HG03108 (cell line): ENCODE results near the gene CACNA1C.

Experiments
- ATAC-seq: cut with Tn5 transposase; IDR thresholded peaks from one replicate; pipeline ENCODE4 v1.9.1; 2021; ENCODE audit warnings: moderate library complexity; ENCODE audit not compliant: unreplicated experiment

Gene CACNA1C

DNA sequence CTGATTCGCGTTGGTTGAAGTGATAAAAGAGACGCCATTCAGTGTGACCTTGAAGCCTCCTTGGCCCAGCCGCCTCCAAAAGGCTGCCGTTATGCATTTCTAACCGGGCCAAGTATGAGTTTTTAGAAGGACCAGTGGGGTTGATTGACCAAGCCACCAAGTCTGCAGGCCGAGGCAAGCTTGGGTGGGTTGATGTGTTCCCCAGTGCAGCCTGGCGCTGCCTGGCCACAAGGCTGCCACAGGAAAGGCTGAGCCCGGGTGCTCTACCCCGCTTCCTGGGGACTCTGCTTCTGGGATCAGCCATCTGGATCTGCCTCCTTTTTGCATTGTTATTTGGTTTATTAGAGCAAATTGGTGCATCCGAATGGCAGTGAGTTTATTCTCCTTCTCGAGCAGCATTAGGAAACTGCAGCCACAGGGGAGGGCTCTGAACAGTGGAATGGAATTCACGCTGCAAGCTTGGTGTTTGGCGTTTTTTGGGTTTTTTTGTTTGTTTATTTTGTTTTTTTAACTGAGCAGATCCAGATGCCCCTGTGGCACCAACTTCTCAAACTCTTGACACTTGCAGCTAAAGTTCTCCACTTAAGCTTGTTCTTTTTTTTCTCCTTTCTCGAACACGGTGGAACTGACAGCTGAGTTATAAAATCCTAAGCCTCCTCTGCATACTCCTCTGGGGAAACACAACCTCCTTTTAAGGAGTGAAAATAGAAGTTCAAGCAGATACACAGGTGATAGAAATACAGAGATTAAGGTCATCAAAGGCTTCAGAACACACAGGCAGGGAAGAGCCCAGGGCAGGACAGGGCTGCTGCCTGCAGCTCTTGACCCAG, 596.6 kb downstream of the CACNA1C start:
- no peak for ATAC-seq

DNA sequence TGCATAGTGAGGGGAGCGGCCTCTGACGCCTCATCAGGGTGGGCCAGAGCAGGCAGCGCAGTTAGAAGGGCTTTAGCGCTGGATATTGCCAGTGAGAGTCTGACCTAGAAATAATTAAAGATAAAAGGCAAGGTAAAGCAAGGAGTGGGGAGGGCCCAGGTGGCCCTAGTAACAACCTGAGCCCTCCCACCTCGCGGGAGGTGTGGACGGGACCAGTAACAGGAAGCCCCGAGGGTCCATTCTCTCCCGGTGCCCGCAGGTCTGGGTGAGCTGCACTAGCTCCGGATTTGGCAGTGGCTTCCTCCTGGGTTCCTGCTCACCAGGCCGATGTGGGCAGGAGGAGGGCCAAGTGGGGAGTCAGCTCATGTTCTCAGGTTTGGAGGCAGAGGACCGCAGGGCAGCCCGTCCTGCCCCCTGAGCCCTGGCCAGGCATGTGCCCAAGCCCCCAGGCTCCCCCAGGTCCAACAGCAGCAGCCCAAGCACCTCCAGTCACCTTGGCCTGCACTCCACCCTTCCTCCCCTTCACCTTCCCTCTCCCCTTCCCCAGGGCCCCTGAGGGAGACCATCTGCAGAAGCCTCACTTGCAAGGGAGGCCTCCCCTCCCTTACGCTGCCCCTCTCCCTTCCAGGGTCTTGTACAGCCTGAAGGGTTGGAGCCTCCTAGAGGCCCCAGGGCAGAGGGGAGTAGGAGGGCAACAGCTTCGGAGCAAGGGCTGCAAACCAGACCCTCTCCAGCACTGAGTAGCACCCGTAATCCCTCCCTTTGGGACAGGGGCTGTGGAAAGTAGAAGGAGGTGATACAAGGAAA, 597.7 kb downstream of the CACNA1C start:
- ATAC-seq: no peak

DNA sequence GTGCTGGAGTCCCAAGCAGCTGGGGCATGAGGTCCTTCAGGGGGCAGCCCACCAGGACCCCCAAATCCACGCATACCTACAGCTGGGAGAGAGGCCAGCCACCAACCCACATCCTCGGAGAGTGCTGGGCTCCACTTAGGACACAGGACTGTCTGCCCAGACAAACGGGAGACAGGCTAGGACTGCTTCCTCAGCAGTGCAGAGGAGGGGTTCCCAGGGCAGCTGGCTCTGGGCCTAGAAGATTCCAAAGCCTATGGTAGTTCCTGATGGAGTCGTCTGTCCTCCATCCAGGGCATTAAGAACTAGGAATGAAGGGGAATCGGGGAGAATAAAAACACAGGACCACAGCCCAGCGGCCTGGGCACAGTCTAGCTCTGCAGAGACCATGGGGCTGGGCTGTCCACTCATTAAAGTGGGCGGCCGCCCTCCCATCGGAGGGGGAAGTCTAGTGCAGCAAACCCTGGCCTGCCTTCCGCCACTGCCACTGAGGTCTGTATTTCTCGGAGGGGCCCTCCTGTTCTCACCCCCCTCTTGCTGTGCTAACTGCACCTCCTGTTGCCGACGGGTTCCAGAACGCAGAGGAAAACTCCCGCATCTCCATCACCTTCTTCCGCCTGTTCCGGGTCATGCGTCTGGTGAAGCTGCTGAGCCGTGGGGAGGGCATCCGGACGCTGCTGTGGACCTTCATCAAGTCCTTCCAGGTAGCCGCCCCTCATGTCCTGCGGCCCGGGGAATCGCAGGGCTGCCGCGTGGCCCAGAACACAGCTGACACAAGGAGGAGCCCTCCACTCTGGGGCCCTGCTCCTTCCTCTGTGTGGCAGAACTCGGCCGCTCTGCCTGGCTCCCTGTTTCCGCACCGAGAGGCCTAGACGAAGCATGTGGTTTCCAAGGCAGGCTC, 598.5 kb downstream of the CACNA1C start:
- no peak for ATAC-seq

DNA sequence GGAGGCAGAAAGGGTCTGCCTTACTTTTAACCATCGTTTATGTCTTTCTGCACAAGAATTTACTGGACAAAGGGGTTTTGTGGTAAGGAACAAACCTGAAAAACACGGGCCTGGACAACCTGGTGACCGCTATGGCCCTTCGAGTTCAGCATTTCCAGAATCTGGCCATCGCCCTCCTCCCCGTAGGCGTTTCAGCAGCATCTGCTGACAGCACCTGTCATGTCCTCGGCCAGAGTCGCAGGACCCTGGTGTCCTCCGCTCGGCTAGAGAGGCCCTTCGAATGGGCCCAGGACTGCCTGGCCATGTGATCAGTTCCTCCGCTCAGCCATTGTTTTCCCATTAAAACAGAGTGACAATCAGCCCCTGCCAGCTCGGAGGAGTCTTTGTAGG, 599.2 kb downstream of the CACNA1C start:
- ATAC-seq: no peak

DNA sequence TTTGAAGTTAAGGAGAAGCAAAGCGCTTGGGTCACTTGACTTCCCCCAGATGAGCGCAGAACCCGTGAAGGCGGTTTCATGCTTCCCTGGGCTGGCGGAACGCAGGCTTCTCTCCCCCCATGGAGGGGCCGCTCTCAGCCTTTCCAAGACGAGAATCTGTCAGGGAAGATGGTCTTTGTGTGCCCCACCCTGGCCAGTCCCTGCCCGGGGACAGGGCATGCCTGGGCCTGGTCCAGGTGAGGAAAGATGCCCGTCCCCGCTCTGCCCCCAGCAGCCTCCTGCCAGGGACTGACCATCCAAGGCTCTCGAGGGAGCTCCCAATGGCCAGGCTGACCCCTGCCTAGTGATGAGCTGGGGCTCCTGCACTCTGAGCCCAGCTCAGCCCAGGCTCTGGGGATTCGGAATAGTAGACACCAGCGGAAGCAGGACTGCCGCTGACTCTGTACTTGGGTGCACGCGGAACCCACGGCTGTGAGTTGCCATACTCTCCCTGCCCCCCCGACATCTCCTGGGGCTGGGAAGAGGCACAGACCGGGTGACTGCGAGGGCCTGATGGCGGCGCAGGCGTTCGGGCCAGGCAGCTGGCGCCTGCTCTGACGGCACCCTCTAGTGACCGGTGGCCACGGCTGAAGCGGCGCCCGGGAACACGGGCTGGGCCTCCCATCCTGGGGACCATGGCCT, 599.8 kb downstream of the CACNA1C start:
- ATAC-seq: no peak

DNA sequence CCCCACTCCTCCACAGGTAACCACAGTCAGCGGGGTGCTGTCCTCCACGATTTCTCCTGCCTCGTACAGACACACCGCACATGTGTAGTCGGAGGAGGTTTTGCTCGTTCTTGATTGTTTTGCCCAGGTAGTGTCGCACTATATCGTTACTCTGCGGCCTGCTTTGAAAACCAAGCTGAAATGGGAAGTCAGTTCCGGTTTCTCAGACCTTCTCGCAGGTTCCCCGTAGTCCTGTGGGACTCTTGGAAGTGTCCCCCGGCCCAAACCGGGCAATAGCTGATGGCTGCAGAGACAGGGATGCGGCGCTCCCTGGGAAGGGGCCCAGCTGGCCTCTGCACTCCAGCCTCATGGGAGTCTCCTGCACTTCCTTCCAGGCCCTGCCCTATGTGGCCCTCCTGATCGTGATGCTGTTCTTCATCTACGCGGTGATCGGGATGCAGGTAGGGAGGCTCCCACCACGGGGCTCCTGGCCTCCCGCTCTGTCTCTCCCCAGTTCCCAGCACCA, 600.7 kb downstream of the CACNA1C start:
- no peak for ATAC-seq

DNA sequence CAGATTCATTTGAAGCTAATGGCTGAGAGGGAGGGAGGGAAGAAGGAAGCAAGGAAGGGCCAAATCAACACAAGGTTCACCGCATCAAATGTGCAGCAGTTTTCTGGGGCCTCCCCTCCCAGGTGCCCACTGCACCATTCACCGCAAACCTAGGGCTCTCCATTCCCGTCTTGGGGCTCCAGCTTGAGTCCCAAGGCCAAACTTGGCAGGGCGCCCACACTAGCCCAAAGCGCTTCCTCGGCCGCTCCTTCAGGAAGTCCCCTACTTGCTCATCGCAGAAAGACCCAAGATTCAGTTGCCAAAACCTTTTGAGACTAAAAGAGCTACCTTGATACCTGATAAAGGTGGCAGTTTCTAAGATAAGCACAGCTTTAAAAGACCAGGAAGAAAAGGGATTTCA, 601.5 kb downstream of the CACNA1C start:
- ATAC-seq: no peak

DNA sequence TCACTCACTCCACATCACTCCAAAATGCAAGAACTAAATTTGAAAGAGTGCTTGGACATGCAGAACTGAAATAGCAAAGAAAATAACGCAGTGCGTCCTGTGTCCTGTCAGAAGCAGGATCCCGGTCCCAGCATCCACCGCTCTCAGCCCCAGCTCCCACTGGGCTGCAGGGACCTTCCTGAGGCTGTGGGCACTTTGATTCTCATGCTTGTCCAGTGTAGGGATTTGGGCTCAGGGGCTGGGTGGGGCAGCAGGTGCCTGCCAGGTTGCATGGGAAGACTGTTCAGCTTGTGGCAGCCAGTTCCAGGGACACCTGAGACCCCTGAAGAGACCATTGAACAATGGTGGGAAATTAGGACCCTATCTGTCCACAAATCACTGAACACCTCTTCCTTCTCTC, 602.0 kb downstream of the CACNA1C start:
- no peak for ATAC-seq

DNA sequence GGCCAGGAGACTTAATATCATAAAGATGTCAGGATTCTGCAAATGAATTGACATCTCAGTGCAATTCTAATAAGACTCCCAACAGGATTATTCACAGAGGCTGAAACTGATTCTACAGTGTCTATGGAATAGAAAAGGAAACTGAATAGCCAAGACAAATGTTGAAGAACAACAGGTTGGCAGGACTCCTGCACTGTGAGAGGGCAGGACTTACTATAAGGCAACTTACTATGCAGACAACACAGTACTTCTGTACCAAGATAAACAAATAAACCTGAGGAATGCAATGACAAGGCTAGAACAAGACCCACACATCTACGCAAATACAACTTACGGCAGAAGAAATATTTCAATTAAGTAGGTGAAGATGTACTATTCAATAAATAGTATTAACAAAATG, 609.7 kb downstream of the CACNA1C start:
- ATAC-seq: no peak

DNA sequence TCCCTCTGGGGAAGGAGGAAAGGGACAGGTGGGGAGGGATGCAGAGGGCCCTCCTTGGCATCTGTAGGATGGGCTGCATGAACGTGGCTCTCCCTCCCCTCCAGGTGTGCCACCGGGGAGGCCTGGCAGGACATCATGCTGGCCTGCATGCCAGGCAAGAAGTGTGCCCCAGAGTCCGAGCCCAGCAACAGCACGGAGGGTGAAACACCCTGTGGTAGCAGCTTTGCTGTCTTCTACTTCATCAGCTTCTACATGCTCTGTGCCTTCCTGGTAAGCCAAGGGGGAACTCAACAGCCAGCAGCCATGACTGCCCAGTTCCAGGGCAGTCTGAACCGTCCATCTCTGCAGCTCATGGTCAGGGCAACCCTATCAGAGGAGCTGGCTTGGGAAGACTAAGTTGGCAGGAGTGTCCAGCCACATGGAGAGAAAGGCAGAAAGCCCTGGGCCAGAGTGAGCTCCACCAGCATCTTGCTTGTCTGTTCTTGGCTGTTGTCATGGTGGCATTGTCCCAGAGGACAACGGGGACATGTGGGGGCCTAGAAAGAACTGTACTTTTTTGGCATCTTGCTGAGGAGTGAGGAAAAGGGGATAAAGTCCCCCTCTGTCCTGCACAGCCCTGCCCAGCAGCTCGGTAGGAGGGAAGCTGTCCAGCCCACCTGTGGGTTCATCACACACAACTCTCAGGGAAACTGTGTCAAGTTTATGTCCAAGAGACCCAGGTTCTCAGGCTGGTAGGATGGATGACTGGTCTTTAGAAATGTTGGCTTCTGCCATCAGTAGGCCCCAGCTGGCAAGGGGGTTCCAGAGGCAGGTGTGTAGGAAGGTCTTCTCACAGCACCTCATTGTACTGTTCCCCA, 612.2 kb downstream of the CACNA1C start:
- ATAC-seq: no peak

DNA sequence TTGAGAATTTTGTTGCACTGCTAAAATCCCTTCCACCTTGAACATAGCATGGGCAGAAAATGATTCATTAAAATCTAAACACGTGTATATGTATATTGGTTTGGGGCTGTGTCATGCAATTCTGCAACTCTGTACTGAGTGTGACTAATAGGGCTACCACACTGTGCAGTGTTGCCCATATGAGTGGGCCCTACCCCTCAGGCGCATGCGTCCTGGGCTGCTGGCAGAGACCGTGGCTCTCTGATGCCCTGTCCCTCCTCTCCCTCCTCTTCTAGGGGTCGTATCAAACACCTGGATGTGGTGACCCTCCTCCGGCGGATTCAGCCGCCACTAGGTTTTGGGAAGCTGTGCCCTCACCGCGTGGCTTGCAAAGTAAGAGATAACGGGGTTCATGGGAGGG, 613.6 kb downstream of the CACNA1C start:
- ATAC-seq: no peak

DNA sequence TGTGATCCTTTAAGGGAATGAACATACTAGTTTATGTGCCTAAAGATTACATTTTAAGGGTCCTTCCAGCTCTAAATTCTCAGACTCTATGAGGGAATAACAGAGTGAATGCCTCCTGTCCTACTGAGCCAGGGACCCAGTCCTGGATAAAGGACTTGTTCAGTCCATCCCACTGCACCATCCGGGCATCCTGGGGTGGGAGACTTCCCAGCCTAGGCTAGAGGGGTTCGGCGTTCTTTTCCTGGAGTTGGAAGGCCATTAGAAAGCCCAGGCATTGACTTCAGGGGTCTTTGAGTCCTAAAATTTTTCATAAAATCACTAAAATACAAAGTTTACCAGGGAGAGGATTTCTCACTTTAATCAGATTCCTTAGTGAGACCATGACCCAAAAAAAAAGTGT, 614.1 kb downstream of the CACNA1C start:
- no peak for ATAC-seq

DNA sequence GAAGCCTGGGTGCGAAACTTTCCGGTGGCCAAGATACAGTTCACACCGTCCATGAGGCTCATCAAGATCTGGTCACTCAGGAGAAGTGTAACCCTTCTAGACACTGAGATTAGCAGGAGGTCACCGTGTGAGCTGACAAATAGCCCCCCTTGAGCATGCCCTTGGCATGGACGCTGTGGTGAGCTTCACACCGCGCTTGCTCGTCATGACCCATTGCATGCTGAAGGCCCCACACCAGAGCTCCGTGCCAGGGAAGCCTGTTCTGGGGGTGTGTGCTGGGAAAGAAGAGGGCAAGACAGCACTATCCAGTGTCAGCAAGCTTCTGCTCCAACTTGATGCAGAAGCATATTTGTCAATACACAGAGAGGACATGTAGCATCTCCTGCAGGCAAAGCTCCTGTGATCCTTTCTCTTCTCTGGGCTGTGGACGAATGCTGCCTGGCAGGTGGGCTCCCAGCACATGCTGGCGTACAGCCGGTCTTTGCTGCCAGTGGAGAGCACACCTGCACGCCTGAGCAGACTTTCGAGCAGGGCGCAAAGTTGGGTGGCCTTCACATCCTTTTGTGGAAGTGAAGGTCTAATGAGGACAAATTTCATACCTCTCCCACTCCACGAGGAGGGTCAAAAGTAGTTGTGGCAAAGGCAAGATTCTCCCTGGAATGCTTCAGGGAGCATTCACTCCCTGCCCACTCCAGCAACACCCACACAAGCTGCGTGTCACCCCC, 615.1 kb downstream of the CACNA1C start:
- no peak for ATAC-seq

DNA sequence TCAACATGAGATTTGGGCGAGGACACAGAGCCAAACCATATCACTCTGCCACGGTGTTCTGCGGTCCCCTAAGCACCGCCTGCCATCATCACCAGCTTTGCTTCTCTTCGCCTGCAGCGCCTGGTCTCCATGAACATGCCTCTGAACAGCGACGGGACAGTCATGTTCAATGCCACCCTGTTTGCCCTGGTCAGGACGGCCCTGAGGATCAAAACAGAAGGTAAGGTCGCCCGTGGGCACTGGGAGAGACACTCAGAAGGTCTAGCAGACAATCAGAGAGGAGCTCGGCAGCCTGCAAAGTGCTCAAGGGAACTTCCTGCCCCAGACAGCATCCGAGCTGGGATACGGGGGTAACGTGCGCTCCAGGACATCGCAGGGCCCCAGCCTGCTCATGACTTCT, 616.0 kb downstream of the CACNA1C start:
- ATAC-seq: no peak

DNA sequence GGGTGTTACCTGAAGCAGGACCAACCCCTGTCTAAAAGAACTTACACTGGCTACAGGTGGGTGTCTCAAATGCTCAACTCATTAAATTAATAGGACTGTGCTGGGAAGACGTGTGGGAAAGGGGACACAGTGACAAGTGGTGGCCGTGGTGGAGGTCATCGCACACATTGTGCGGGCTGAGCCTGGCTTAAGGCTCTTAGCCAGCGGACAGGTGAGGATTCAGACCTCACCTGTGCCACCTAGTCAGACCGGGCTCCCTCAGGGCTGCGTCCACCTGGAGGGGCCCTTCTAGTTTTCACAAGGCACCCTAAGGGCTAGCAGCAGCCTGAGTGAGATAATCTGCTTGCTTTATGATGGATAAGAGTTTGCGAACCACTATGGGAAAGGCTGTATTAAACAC, 616.8 kb downstream of the CACNA1C start:
- no peak for ATAC-seq

DNA sequence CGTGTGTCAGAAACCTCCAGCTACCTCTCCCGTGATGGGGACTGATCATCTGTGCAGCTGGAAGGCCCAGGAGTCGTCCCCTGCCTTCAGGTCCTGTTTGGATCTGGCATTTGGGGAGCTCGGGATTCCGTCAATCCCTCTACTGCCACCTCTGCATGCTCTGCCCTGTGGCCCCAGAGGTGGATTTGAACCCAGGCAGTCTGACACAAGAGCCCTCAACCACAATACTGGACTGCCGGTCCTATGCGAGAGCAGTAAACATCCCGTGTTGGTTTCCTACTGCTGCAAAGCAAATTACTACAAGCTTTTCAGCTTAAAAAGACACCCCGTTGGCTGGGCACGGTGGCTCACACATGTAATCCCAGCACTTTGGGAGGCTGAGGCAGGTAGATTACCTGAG, 620.1 kb downstream of the CACNA1C start:
- no peak for ATAC-seq

DNA sequence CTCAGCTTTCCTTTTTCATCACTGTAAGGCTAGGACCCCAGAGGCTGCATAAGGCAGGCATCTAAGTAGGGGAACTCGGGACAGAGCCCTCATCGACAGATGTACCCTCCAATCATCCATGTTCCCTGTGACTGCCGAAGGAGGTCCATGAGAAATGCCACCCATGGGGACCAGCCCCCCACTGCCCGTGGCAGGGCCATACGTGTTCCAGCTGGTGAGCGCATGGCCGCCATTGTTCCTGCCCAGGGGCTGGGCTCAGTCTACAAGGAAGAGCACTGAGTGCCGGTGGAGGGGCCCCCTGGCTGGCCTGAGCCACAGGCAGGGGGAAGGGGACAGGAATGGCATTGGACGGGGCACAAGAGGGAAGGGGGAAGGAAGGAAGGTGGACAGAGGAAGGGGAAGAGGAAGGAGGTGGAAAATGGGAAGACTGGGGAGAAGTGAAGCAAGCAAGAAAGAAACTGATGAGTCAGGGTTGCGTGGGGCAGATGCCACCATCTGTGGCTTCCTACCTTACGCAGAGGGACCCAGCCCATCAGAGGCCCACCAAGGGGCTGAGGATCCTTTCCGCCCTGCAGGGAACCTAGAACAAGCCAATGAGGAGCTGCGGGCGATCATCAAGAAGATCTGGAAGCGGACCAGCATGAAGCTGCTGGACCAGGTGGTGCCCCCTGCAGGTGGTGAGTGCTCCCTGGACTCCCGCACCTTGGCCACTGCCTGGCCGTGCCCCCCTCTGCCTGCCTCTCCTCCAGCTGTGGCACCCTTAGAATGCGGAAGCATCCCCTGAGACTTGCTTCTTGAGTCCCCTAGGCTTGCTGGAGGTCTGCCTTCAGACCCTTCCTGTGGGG, 621.4 kb downstream of the CACNA1C start:
- no peak for ATAC-seq

DNA sequence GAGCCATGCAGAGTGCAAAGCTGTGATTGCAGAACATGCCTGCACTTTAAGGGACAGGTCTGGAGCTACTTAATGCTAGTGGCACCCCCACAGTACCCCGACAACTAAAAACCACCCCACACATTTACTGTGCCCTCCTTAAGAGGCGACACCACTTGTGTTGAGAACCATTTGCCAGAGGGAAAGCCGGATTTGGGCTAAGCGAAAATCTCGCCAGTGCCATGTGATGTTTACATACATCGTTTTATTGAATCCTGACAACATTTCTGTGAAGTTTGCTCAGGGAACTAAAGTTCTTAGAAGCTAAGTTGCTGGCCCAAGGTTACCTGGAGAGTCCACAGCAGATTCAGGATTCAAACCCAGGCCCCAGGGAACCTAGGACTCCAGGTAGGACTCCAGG, 623.0 kb downstream of the CACNA1C start:
- no peak for ATAC-seq
